ENCODE data around the gene SRSF6.
"Not testable (repeated sequence)": the region's sequence is repeated elsewhere in the genome, so short reads cannot be mapped to it uniquely, and the experiment has no call there.

SRSF6 gene

DNA sequence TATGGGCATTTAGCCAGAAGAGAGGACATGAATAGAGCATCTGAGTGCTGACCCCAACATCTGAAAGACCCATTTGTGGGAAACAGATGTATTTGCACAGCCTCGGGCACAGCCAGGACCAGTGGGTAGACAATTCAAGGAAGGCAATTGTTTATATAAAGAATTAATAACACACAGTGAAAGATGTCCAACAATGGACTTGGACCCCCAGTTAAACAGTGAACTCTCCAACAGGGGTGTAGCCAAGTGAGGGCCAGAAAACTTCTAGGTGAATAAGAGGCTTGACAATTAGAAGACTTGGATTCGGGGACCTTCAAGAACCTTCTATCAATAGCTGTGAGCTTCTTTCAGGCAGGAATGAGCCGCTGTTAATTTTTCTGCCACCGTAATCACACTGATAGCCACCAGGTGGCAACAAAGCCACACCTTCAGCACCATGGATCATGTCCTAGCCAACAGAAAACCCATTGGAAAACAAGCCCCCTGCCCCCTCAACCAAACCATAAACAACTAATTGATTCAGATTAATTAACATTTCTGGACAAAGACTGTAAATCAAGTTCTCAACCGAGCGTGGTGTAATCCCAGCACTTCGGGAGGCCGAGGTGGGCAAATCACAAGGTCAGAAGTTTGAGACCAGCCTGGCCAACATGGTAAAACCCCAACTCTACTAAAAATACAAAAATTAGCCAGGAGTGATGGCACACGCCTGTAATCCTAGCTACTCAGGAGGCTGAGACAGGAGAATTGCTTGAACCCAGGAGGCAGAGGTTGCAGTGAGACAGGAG is 8.8 kb upstream of the SRSF6 start:
- DNase-seq (ENCODE audit: low read depth, low spot score): no peak

DNA sequence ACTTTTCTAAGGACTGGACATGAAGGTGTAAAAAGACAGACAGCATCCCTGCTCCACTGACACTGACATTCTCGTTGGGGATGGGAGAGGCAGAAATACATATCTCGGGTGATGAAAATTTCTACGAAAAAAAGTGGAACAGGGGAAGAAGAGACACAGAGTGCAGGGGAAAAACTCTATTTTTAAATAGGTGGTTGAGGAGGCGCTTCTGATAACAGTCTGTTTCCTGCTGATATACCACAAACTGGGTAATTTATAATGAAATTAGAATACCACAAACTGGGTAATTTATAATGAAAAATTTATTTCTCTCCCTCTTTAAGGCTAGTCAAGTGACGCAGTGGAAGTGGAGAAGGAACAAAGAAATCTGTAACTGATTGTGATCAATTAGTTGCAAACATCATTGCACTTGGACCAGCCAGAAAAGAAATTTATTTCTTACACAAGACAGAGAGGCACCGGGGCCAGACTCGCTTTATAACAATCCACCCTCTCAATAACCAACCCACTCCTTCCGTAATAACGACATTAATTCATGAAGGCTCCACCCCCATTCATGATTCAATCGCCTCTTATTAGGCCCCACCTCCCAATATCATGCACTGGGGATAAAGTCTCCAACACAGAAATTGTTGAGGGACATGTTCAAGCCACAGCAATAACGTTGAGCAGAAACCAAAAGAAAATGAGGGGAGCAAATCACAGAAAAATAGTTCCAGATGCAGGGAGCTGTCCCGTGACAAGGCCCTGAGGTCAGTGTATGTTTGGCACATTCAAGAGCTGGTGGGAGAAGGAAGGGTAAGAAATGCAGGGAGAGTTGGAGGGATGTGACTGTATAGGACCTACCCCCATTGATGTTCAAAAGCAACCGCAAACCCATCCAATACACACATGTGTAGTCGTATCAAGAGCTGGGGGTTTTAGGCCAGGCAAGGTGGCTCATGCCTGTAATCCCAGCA is 6.6 kb upstream of the SRSF6 start:
- DNase-seq (ENCODE audit: low read depth, low spot score): no peak

DNA sequence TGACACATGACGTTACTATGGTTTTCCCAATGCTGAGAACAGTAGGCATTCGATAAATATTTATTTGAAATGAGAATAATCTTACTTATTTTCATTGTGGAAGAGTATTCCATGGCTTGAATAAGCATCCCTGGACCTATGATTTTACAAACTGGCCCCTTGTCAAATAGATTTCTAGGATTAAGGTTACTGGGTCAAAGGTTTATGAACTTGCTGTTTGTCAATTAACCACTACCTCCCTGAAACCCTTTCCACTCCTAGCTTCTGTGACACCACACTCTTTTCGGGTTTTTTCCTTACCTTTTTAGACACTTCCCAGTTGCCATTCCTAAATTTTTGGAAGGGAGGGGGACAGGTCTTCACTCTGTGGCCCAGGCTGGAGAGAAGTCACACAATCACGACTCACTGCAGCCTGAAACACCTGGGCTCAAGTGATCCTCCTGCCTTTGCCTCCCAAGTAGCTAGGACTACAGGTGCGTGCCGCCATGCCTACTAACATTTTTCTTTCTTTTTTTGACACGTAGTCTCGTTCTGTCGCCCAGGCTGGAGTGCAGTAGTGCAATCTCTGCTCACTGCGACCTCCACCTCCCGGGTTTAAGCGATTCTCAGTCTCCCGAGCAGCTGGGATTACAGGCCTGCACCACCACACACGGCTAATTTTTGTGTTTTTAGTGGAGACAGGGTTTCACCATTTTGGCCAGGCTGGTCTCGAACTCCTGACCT is 5.1 kb upstream of the SRSF6 start:
- no peak for DNase-seq (ENCODE audit: low read depth, low spot score)

GRCh38 chr20:43456252-43456651 is 1.4 kb upstream of the SRSF6 start:
- not testable (repeated sequence) for DNase-seq (ENCODE audit: low read depth, low spot score)

DNA sequence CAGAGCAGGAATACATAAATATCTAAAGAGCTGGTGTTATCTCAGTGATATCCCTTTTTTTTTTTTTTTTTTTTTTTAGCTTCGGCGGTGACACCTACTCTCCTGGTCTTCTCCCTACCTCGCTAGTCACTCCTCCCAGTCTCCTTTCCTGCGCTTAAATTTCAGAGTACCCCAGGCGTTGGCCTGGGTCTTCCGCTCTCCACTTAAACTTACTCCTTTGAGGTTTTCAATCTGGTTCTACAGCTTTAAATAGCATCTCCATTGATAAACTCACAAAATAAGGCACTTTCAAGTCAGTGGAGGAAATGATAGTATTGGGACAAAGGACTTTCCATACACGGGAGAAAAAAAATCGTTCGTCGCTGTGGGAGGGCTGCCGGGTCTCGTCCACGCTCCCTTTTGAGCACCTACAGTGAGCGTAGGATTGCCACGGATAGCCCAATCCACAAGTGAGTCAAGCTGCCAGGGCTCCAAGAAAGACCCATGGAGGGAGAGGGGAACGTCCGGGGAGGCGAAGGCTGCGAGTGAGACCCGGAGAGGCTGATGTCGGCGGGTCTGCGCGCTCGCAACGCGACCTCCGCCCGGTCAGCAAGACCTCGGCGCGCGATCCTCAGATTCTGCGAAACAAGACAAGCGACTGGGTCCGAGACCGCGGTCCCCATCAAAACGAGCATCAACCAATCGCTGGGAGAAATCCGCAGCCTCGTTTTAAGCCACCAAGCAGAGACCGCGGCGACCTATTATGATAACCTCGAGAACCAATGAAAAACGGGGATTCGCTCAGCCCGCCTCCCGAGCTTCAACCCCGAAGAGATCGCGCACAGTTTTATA is 672 bp upstream of the SRSF6 start:
- DNase-seq (ENCODE audit: low read depth, low spot score): peak; percentile 91

- no peak for DNase-seq (ENCODE audit: low read depth, low spot score)
Measured at GRCh38 chr20:43458422-43458924, 777 bp downstream of the SRSF6 start.

GRCh38 chr20:43459022-43459942 is 1.6 kb downstream of the SRSF6 start:
- DNase-seq (ENCODE audit: low read depth, low spot score): no peak

GRCh38 chr20:43460172-43460829 is 2.6 kb downstream of the SRSF6 start:
- DNase-seq (ENCODE audit: low read depth, low spot score): no peak

- no peak for DNase-seq (ENCODE audit: low read depth, low spot score)
Measured at GRCh38 chr20:43460830-43461200, 3.1 kb downstream of the SRSF6 start.

DNA sequence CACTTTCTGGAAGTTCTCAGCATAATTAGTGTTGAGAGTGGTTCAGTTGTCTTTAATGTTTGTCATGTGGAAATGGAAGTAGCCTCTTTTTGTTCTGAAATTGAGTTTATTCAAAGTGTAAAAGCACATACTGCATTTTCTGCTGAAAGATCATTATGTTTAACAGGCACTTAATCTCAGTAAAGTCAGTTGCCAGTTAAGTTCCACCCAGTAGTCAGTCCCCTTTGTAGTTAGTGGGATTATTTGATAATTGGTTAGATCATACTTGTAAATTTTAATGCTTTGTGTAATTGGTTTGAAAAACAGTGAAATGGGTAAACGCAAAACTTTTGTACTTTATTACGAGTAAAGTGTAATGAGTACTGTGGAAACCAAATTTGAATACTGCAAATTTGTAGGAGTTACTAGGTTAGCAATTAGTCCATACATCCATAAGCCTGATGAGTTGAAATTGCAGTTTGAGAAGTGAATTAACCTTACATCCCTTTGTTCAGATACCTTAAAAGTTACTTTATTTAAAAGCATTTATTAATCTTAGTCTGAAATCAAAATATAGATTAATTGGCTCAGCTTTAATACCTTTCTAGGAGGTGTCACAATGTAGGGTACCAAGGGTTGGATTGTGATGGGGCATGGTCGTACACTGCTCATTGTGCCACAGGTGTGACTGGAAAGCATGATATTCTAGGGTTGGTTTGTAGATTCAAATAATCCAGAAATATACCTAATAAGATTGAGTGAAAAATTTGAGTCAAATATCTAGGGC is 4.4 kb downstream of the SRSF6 start:
- DNase-seq (ENCODE audit: low read depth, low spot score): no peak

GRCh38 chr20:43462660-43463526 is 5.2 kb downstream of the SRSF6 start:
- no peak for DNase-seq (ENCODE audit: low read depth, low spot score)

DNA sequence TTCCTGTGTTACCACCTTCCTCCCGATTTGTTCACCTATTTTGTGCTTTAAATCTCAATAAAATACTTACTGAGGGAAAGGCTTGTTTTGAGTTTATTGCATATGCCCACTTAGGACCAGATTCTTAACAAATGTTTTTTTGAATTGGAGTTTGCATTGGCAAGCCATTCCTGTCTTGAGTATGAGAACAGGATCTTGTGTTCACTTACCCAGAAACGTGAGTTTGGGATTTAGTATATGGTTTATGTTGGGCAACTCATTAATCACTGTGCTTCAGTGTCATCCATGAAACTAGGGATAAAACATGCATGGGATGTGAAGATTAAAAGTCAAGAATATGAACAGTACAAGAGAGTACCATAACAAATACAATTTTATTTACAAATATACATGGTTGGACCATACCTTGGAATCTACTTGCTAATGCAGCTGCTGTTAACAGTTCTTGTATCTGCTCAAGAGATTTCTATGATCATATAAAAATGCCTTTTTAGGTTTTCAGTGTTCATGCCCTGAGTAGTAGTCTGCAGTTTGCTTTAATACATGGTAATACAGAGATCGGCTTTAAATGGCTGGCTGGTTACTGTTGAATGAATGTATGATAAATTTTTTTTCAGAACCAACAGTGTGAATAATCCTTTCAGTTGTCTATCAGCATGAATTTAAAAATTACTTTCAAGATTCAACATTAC is 6.0 kb downstream of the SRSF6 start:
- no peak for DNase-seq (ENCODE audit: low read depth, low spot score)

GRCh38 chr20:43464219-43464790 is 6.6 kb downstream of the SRSF6 start:
- no peak for DNase-seq (ENCODE audit: low read depth, low spot score)

- DNase-seq (ENCODE audit: low read depth, low spot score): no peak
Measured at GRCh38 chr20:43465625-43465943, 7.9 kb downstream of the SRSF6 start.

- no peak for DNase-seq (ENCODE audit: low read depth, low spot score)
Measured at GRCh38 chr20:43467589-43467988, 9.9 kb downstream of the SRSF6 start.

DNA sequence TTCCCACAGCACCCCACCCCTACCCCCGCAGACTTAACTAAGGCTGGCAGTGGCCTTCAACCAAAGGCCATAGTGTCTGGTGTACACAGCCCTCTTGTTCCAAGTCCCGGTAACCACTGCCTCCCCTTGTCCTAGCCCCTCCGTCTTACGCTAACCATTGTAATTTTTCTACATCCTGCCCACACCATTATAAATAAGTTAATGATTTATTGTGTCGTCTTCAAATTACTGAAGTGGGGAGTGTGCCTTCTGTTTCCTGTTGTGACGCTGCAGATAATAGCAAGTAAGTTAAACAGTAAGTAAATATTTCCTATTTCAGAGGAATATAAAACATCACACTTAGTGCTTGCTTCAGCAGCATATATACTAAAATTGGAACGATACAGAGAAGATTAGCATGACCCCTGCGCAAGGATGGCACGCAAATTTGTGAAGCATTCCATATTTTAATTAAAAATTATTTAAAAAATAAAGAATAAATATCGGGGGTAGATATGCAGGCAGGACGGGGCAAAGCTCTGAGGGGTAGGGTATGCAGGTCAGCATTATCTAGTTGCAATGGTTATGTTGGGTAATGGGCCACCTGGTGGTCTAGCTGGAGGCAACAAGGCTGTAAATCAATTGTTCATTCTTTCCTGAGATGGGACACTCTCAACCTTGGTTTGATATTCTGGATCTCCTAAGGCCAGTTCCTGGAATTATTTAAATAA is 15.1 kb downstream of the SRSF6 start:
- DNase-seq (ENCODE audit: low read depth, low spot score): no peak

Measured in iPS DF 19.7 (cell line).